Neuronal stem cell (in vitro differentiated cells): ENCODE data around the gene COLEC11.

Experiments
- DNase-seq: peaks from one replicate; pipeline ENCODE4 v3.0.0-alpha.2; 2013; ENCODE audit warnings: low spot score
- H2AFZ ChIP-seq: one replicate; pipeline ENCODE4 v1.6.1; 2013; ENCODE audit warnings: mild to moderate bottlenecking, low read length, inconsistent platforms
- H2AK5ac ChIP-seq: 2 replicates; pipeline ENCODE4 v1.6.1; 2013; ENCODE audit warnings: low read depth, mild to moderate bottlenecking, inconsistent platforms, low read length, moderate library complexity, mixed read lengths
- H2BK120ac ChIP-seq: 2 replicates; pipeline ENCODE4 v1.6.1; 2013; ENCODE audit warnings: low read depth, mild to moderate bottlenecking, inconsistent platforms, low read length, moderate library complexity, mixed read lengths
- H2BK12ac ChIP-seq: one replicate; pipeline ENCODE4 v1.6.1; 2013; ENCODE audit warnings: low read length, inconsistent platforms
- H2BK15ac ChIP-seq: 2 replicates; pipeline ENCODE4 v1.6.1; 2013; ENCODE audit warnings: mild to moderate bottlenecking, low read length, inconsistent platforms, mixed read lengths
- H2BK5ac ChIP-seq: one replicate; pipeline ENCODE4 v1.6.1; 2013; ENCODE audit warnings: inconsistent platforms, mild to moderate bottlenecking, low read length, moderate library complexity
- H3K14ac ChIP-seq: one replicate; pipeline ENCODE4 v1.6.1; 2013; ENCODE audit warnings: low read length, inconsistent platforms
- H3K18ac ChIP-seq: 2 replicates; pipeline ENCODE4 v1.6.1; 2013; ENCODE audit warnings: low read length, inconsistent platforms
- H3K23ac ChIP-seq: 2 replicates; pipeline ENCODE4 v1.6.1; 2013; ENCODE audit warnings: low read depth, mild to moderate bottlenecking, mixed read lengths, low read length, inconsistent platforms; ENCODE audit not compliant: poor library complexity
- H3K27ac ChIP-seq: replicated peaks from 3 replicates; pipeline ENCODE4 v1.5.1; 2013; ENCODE audit warnings: low read length, inconsistent platforms
- H3K27me3 ChIP-seq, 3 experiments: 2 replicates each; pipeline ENCODE4 v1.6.1; 2013; ENCODE audit warnings: low read length in 3 of 3, mild to moderate bottlenecking in 2 of 3, inconsistent platforms in 1 of 3, low read depth in 1 of 3, mixed read lengths in 1 of 3, moderate library complexity in 1 of 3; ENCODE audit not compliant: control insufficient read depth in 3 of 3, insufficient read depth in 3 of 3
- H3K36me3 ChIP-seq, 2 donors: replicated peaks in 1 of 2; 2 replicates each; pipeline ENCODE4 v1.6.1; 2013; ENCODE audit warnings: low read length in 2 of 2; ENCODE audit not compliant: control insufficient read depth in 2 of 2, insufficient read depth in 2 of 2
- H3K4ac ChIP-seq: 2 replicates; pipeline ENCODE4 v1.6.1; 2013; ENCODE audit warnings: inconsistent platforms, mild to moderate bottlenecking, low read length, moderate library complexity
- H3K4me1 ChIP-seq, 2 donors: 1 replicate in 1 of 2; 2 replicates in 1 of 2; pipeline ENCODE4 v1.6.1; 2013; ENCODE audit warnings: low read length in 2 of 2, low read depth in 1 of 2; ENCODE audit not compliant: control insufficient read depth in 2 of 2, insufficient read depth in 1 of 2
- H3K4me2 ChIP-seq: one replicate; pipeline ENCODE4 v1.6.1; 2013; ENCODE audit warnings: mild to moderate bottlenecking, low read length, inconsistent platforms; ENCODE audit not compliant: insufficient read depth, poor library complexity, severe bottlenecking
- H3K4me3 ChIP-seq, 2 donors: 2 replicates each; pipeline ENCODE4 v1.5.1; 2013; ENCODE audit warnings: low read length in 2 of 2, mild to moderate bottlenecking in 2 of 2, inconsistent platforms in 1 of 2, moderate library complexity in 1 of 2
- H3K79me1 ChIP-seq: one replicate; pipeline ENCODE4 v1.6.1; 2013; ENCODE audit warnings: low read depth, mild to moderate bottlenecking, inconsistent platforms, low read length, moderate library complexity
- H3K9ac ChIP-seq: one replicate; pipeline ENCODE4 v1.6.1; 2013; ENCODE audit warnings: mild to moderate bottlenecking, low read depth, low read length, inconsistent platforms; ENCODE audit not compliant: poor library complexity
- H3K9me3 ChIP-seq, 2 donors: replicated peaks in 1 of 2; 2 replicates each; pipeline versions ENCODE3 to v1.6.1; 2013; ENCODE audit warnings: low read length in 2 of 2, mild to moderate bottlenecking in 2 of 2, inconsistent platforms in 1 of 2, low read depth in 1 of 2, mixed read lengths in 1 of 2, moderate library complexity in 1 of 2; ENCODE audit not compliant: control insufficient read depth in 2 of 2, insufficient read depth in 1 of 2
- H4K8ac ChIP-seq: one replicate; pipeline ENCODE4 v1.6.1; 2013; ENCODE audit warnings: low read depth, mild to moderate bottlenecking, inconsistent platforms, low read length, moderate library complexity
- H4K91ac ChIP-seq: one replicate; pipeline ENCODE4 v1.6.1; 2013; ENCODE audit warnings: low read length, low read depth, mild to moderate bottlenecking, inconsistent platforms; ENCODE audit not compliant: poor library complexity
- WGBS, 2 donors: extraction: QIAGEN DNeasy Blood & Tissue Kit; methylation state at CpG; one replicate each; pipeline ENCODE4 v1.1.7; 2013; ENCODE audit warnings: missing lambda C conversion rate in 2 of 2, mixed read lengths in 1 of 2; ENCODE audit not compliant: insufficient read length in 2 of 2, insufficient replicate concordance in 1 of 2; ENCODE audit errors: extremely low coverage in 2 of 2; 5-methylcytosine and 5-hydroxymethylcytosine counted together

The COLEC11 gene

GRCh38 chr2:3647246-3647645, 52.3 kb downstream of the COLEC11 start:
- no peak for DNase-seq
- no peak overlapping the region for H3K4me3 ChIP-seq
- H3K9me3 ChIP-seq = no peaks in the 10 kb centered on the region
- WGBS, 2 donors = no CpG with 5 or more reads among the region's 13 CpGs
- H3K4me1 ChIP-seq = peaks cover 13 to 15% of the 10 kb centered on the region in 2 donors
- H3K14ac ChIP-seq = no peak overlapping the region
- H2BK120ac ChIP-seq = no peak overlapping the region
- no peak overlapping the region for H4K8ac ChIP-seq
- no peak overlapping the region for H3K4ac ChIP-seq
- H2BK15ac ChIP-seq = no peak overlapping the region
- H2BK5ac ChIP-seq = no peak overlapping the region
- H3K36me3 ChIP-seq = no peaks in the 10 kb centered on the region
- H3K27ac ChIP-seq = no peak overlapping the region
- no peak overlapping the region for H3K23ac ChIP-seq
- no peak overlapping the region for H4K91ac ChIP-seq
- no peak overlapping the region for H3K9ac ChIP-seq
- no peak overlapping the region for H2AFZ ChIP-seq
- H3K27me3 ChIP-seq = peaks cover 0 to 1% (median 0%) of the 10 kb centered on the region in 3 experiments
- H2AK5ac ChIP-seq = no peak overlapping the region
- no peak overlapping the region for H2BK12ac ChIP-seq
- H3K4me2 ChIP-seq = no peak overlapping the region
- H3K18ac ChIP-seq = no peak overlapping the region
- no peaks in the 10 kb centered on the region for H3K79me1 ChIP-seq

GRCh38 chr2:3647831-3648651, 53.1 kb downstream of the COLEC11 start:
- peak overlapping the region; percentile 84 for H2BK15ac ChIP-seq
- no peak overlapping the region for H3K27ac ChIP-seq
- H4K91ac ChIP-seq = no peak overlapping the region
- no peaks in the 10 kb centered on the region for H3K79me1 ChIP-seq
- H3K27me3 ChIP-seq = peaks cover 0 to 1% (median 0%) of the 10 kb centered on the region in 3 experiments
- peak overlapping the region; percentile 29 for H3K23ac ChIP-seq
- no CpG with 5 or more reads among the region's 14 CpGs for WGBS, 2 donors
- H3K9ac ChIP-seq = no peak overlapping the region
- no peak overlapping the region for H3K4me2 ChIP-seq
- H3K9me3 ChIP-seq = peaks cover 0 to 5% of the 10 kb centered on the region in 2 donors
- no peaks in the 10 kb centered on the region for H3K36me3 ChIP-seq
- no peak overlapping the region for H2AFZ ChIP-seq
- H3K18ac ChIP-seq = peak overlapping the region; percentile 51
- peak overlapping the region; percentile 25 for H2BK5ac ChIP-seq
- no peak for DNase-seq
- peak overlapping the region; percentile 68 for H2BK12ac ChIP-seq
- H2AK5ac ChIP-seq = peak overlapping the region; percentile 77
- H3K4me3 ChIP-seq = no peak overlapping the region
- peaks cover 19 to 20% of the 10 kb centered on the region in 2 donors for H3K4me1 ChIP-seq
- no peak overlapping the region for H2BK120ac ChIP-seq
- no peak overlapping the region for H3K4ac ChIP-seq
- H3K14ac ChIP-seq = no peak overlapping the region
- H4K8ac ChIP-seq = no peak overlapping the region

GRCh38 chr2:3648652-3649177, 53.8 kb downstream of the COLEC11 start:
- no peak overlapping the region for H2AFZ ChIP-seq
- no peak overlapping the region for H2BK120ac ChIP-seq
- H4K8ac ChIP-seq = no peak overlapping the region
- no peaks in the 10 kb centered on the region for H3K36me3 ChIP-seq
- no peak overlapping the region for H3K18ac ChIP-seq
- peaks cover 19 to 22% of the 10 kb centered on the region in 2 donors for H3K4me1 ChIP-seq
- no peak overlapping the region for H3K4me2 ChIP-seq
- no peaks in the 10 kb centered on the region for H3K79me1 ChIP-seq
- WGBS, 2 donors = no CpG with 5 or more reads among the region's 20 CpGs
- H3K27ac ChIP-seq = no peak overlapping the region
- no peak overlapping the region for H3K23ac ChIP-seq
- H3K9ac ChIP-seq = peak overlapping the region; percentile 7
- DNase-seq = no peak
- no peak overlapping the region for H4K91ac ChIP-seq
- peak overlapping the region; percentile 77 for H2AK5ac ChIP-seq
- H3K14ac ChIP-seq = no peak overlapping the region
- H2BK5ac ChIP-seq = peak overlapping the region; percentile 25
- H2BK15ac ChIP-seq = peak overlapping the region; percentile 84
- peaks cover 0 to 12% of the 10 kb centered on the region in 2 donors for H3K9me3 ChIP-seq
- H3K4ac ChIP-seq = no peak overlapping the region
- no peak overlapping the region for H3K4me3 ChIP-seq
- H2BK12ac ChIP-seq = no peak overlapping the region
- H3K27me3 ChIP-seq = peaks cover 0 to 1% (median 0%) of the 10 kb centered on the region in 3 experiments

- Histone ChIP-seq H3K79me1 (no peaks in the 10 kb centered on the region), H3K9me3 (peaks cover 0 to 17% of the 10 kb centered on the region in 2 donors), H2BK15ac (peak overlapping the region; percentile 51), H3K27ac (no peak overlapping the region), H3K27me3 (peaks cover 0 to 1% (median 0%) of the 10 kb centered on the region in 3 experiments), H2AFZ (peak overlapping the region; percentile 74), H4K91ac (no peak overlapping the region), H3K4ac (no peak overlapping the region), H4K8ac (no peak overlapping the region), H3K18ac (peak overlapping the region; percentile 65), H2AK5ac (no peak overlapping the region), H3K4me1 (peaks cover 22 to 24% of the 10 kb centered on the region in 2 donors), H2BK12ac (peak overlapping the region; percentile 77), H2BK5ac (no peak overlapping the region), H3K14ac (peak overlapping the region; percentile 65), H3K4me3 (no peak overlapping the region), H3K9ac (no peak overlapping the region), H3K4me2 (no peak overlapping the region), H3K36me3 (no peaks in the 10 kb centered on the region), H3K23ac (peak overlapping the region; percentile 39), H2BK120ac (peak overlapping the region; percentile 64)
- DNase-seq = no peak
- WGBS, 2 donors = no CpG with 5 or more reads among the region's 16 CpGs
These were observed 54.7 kb downstream of the COLEC11 start for GRCh38 chr2:3649581-3649980.
